RWPE1 (cell line): ENCODE results near the gene USB1.
A peak's percentile ranks its signal among the peaks of the same experiment; 100 is the strongest.

Source experiments
- CTCF ChIA-PET: fragments of 350-600 bp; sonication (Branson Sonifier 250); formaldehyde crosslinking; extraction: SDS; loops from one replicate; lab custom pipeline; 2021; lab: Yijun Ruan, JAX
- POLR2A ChIA-PET: fragments of 400-600 bp; formaldehyde crosslinking; extraction: SDS; loops from one replicate; lab custom pipeline; 2020; ENCODE audit warnings: antibody characterized with exemption; ENCODE audit not compliant: low non-redundant PET; lab: Yijun Ruan, JAX
- DNase-seq: peaks from one replicate; pipeline ENCODE4 v3.0.0; 2012; ENCODE audit warnings: low spot score
- H3K27ac ChIP-seq: fragments of 450-650 bp; 2 replicates; pipeline ENCODE4 v1.5.1; 2017
- CTCF ChIP-seq: fragments of 450-650 bp; conservative IDR thresholded peaks from 2 replicates; pipeline ENCODE4 v1.5.1; 2017; ENCODE audit warnings: low read depth, mild to moderate bottlenecking

USB1 gene

DNA sequence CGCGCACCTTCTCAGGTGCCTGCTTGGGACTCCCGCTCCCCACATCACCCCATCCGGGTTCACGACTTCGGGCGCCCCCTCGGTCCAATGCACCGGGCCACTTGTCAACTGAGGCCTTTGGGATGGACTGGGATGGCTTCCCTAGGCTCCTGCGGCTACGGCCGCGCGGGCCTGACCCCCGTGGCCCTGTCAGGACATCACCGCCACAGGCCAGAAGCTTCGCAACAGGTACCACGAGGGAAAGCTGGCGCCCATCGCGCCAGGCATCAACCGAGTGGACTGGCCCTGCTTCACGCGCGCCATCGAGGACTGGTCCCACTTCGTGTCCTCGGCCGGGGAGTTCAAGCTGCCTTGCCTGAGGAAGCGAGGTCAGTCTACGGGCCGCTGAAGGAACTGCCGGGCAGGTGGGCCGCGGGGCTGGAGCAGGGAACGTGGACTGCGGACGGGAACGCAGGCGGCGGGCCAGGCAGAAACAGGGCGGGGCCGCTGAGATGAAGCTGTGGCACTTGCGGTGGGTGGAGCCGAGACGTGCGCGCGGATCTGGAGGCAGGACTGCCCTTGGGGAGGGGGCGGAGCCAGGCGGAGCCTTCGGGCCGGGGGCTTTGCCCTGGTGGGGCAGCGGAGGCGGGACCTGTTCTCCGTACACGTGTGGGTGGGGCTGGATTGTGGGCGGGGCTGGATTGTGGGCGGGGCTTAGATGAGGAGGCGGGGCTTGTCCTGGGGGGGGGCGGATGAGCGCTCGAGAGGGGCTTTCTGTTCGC is 16.6 kb upstream of the USB1 start:
- POLR2A ChIA-PET = no interaction called here
- peak; percentile 82 for DNase-seq
- CTCF ChIA-PET = interaction anchor here (0.8 kb wide), 1 partner anchor 15 kb away, joined by 3 read pairs; no protein-coding TSS in a partner anchor
- TF ChIP-seq CTCF = no peak
- peak overlapping the region; percentile 59 for H3K27ac ChIP-seq

- peak overlapping the region; percentile 59 for H3K27ac ChIP-seq
- DNase-seq = no peak
- ChIA-PET POLR2A (no interaction called here), CTCF (no interaction called here)
- TF ChIP-seq CTCF = no peak
Measured at GRCh38 chr16:57985204-57986181, 15.7 kb upstream of the USB1 start.

DNA sequence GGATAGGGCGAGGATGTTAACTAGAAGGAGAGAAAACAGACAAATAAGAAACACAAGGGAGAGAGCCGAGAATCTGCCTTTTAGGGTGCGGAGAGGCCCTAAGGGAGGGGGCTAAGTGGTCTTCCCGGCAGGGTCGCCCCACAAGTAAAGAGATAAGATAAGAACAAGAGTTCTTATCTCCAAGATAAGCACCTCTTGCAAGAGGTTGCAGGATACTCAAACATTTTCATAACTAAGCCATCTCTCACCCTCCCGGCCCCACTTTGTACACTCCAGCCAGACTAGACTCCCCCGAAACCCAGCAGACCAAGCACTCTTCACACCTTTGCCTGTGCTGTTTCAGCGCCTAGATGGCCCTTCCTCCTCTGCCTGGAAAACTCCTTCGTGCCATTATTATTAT is 15.0 kb upstream of the USB1 start:
- H3K27ac ChIP-seq = peak overlapping the region; percentile 59; the same call in 1 of the 2 replicates
- no peak for TF ChIP-seq CTCF
- POLR2A ChIA-PET = no interaction called here
- CTCF ChIA-PET = no interaction called here
- no peak for DNase-seq

DNA sequence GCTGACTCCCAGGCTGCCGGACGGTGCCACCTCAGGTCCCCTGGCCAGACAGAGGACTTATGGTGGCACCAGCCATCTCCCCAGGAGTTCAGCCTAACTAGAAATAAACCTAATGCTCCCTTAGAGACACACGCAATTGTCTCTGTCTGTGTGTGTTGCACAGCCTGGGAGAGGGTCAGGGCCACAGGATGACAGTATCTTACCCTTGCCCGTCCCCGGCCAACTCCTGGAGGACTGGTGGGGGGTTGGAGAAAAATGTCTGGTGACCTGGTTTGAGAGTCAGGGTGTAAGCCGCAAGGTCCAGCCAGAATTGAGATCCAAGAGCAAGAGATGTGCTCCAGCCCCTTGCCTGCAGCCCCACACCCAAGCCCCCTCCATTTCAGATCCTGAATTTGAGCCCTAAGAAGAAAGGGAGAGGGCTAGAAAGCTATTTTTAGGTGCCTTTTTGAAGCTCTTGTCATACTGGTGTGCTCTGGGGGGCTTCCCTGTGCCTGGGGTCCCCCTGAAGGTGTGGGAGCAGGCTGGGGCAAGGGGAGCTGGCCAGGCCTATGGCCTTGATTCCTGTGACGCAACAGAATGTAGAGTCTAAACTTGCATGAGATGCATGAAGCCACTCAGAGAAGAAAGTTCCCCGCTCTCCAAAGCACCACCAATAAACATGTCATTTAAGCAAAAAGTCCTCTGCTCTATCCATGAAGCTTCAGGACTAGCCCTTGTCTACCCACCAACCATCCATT is 13.6 kb upstream of the USB1 start:
- CTCF ChIA-PET = no interaction called here
- no peak for TF ChIP-seq CTCF

GRCh38 chr16:57988929-57989328 is 12.3 kb upstream of the USB1 start:
- ChIA-PET POLR2A (no interaction called here), CTCF (interaction anchor here (0.6 kb wide), 3 partner anchors 13 to 836 kb away, joined by 3 read pairs; no protein-coding TSS in a partner anchor)
- DNase-seq = peak; percentile 36
- peak overlapping the region; percentile 81 for H3K27ac ChIP-seq
- no peak for TF ChIP-seq CTCF

More for the DNA sequence above, 13.6 kb upstream of the USB1 start:
- POLR2A ChIA-PET = no interaction called here
- peak overlapping the region; percentile 81 for H3K27ac ChIP-seq
- no peak for DNase-seq
